ENCODE results near the gene SDF4.

The SDF4 gene

DNA sequence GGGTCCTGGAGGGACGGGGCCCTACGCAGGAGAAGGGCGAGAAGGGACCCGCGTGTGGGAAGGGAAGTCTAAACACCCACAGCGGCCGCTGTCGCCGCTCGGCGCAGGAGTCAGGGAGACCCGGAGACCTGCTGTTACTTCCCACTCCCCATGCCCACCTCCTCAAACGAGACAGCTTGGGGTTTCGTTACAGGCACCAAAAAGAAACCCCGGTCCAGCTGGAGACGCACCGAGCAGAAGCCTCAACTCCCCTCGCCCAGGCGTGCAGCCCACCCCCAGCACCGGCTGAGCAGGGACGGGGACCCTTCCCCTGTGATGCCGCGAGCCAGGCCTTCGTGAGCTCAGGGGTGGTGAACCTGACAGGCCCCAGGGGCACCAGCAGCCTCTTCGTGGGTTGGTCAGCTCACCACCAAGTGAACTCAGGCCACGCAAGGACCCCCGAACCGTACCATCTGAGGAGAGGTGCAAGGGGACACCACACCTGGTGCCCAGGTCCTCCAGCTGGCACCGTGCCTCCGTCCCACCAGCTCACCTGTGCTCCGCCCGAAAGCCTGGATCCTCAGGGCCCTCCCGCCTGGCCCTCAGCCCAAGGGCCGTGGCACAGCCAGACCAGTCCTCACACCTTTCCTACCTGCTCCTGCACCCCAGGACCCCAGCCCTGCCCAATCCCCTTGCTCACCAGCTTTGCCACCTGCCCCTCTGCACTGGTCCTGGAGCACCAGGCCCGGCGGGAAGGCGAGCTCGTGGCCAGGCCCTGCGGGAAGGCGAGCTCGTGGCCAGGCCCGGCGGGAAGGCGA lies 5.0 kb downstream of the SDF4 start:
- no peak for DNase-seq

DNA sequence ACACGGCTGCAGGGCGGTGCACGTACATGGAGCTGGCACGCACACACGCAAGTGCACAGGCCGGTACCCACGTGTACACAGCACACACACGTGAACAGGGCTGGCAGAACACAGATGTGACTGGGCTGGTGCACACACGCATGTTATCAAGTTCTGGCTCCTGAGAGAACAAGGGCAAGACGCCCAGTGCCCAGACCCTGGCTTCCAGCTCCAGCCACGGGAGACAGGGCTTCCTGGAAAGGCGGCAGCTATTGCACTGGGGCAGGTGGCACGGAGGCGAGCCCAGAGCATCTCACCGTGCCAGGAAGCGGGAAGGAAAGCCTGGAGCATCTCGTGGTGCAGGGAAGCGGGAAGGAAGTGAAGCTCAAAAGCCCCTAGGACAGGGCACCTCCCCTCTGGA lies 5.9 kb downstream of the SDF4 start:
- no peak for DNase-seq

DNA sequence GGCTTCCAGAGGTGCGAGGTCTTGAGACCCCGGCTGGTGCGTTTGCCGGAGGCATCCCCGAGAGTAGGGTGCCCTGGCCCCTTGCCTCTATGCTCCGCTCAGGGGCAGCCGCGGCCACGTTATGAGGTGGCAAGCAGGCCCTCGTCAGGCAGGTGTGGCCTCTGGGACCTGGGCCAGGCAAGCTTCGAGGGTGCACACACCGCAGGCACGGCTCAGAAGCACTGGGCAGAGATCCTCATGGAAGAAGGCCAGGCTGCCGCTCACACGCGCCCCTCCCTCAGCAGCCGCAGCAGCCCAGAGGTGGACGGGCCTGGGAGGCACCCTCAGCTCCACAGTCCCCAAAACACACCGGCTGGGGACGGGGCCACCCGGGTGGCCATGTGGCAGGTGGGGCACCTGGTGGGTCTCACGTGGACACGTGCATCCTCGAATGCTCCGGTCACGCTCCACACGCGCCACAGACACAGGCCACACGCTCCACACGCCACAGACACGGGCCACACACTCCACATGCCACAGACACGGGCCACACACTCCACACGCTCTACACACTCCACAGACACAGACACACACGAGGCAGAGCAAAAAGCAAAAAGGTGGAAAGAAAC lies 6.5 kb downstream of the SDF4 start:
- DNase-seq = no peak

DNA sequence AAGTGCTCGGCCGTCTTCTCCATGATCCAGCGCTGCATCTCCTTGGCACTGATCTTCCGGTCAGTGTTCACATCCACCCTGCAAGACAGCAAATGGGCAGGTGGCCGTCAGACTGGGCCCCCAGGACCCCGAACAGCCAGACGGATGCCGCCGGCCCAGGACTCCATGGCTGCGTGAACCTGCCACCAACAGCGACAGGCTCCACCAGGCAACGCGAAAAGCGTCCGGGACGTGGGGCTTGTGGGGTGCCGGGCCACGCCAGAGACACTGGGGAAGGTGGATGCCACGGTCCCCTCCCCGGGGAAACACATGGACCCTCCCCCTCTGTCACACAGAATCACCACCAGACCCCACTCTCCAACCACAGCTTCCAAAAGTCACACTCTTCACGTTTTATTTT lies 7.9 kb downstream of the SDF4 start:
- no peak for DNase-seq

DNA sequence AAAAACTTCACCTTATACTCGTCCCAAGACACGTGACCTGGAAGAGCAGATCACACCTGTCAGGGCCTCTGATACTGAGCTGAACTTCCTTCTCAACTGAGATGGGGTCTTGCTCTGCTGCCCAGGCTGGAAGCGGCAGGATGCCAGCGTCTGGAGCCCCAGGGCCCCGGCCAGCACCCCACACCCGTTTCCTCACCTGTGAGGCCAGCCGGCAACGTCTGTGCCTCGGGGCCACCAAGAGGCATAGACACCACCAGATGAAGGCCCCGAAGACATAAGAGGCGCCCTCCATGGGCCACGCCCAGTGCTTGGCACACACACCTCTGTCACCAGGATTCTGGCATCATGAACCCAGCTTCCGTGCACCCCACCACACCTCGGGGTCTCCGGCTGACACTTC lies 8.5 kb downstream of the SDF4 start:
- DNase-seq = no peak

DNA sequence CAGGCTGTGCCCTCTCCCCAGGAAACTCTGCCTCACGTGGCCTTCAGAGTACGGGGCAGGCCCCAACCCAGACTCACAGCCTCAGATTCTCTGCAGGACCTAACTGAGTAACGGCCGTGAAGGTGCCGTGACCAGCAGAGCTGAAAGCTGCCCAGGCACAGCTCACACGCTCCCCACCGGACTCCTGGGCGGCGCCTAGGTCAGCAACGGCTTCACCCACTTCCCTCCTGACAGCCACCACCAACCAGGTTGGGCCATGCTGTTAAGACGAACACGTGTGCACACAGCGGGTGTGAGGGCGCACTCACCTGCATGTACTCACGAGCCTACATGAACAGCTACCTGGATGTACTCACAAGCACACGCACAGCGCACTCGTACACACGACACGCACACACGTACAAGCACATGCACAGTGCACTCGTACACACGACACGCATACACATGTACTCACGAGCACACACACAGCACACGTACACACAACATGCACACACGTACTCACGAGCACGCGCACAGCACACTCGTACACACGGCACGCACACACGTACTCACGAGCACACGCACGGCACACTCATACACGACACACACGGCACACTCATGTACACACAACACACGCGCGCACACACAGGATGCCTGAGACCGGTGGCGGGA lies 9.1 kb downstream of the SDF4 start:
- no peak for DNase-seq

DNA sequence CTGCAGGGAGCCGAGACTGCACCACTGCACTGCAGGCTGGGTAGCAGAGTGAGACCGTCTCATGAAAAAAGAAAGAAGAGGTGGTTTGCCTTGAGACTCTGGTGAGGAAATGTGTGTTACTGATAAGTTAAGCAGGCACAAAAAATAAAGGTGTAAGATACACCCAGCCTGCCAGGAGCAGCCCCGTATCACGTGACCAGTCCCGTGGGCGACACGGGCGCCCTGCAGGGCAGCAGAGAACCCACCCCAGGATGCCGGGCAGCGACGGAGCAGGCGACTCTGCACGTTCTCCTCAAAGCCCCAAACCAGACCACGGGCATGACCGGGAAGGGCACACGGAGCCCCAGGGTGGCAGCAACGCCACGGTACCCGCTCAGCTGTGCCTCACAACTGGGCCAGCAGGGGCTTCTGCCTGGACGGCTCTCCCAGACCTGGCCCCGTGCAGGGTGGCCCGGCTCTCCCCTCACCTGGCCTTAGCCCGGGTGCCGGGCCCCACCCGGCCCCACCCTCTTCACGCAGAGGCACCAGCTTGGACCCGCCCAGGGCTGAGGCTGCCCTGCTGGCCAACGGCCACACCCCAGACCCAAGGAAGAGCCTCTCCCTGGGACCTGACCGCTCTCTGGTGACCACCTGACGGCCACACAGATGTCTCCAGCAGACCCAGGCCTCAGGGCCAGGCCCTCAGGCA lies 9.8 kb downstream of the SDF4 start:
- DNase-seq = no peak

DNA sequence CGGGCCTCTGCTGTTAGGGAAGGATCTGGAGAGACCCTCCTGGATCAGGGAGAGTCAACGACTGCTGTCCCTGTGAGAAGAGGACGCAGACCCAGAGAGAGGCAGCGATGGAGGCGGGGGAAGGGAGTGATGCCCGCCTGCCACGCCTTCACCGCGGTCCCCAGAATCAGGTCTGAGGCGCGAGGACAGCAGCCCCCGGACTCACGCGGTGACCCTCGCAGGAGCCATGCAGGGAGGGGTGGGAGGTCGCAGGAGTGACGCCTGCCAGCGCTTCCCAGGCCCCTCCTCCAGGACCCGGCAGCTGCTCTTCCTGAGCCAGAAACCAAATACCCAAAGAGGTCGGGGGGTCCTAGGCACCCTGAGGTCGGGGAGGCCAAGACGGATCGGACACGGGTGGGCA lies 11.6 kb downstream of the SDF4 start:
- no peak for DNase-seq

DNA sequence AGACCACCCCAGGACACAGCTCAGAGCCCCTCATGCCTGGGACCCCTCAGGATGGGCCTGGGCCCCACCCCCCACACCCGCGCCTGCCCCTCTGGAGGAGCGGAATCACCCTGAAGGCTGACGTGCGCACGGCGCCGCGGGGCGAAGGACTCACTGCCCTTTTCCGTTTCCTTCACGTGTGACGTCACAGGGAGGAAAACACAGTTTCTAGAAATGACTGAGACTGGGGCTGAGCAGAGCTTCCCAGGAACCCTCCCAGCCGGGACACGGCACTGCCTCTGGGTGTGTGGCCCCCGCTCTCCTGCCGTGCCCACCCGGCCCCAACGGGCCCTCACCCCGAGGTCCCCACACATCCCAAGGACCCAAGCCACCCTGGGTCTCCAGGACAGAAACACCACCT lies 12.5 kb downstream of the SDF4 start:
- no peak for DNase-seq

DNA sequence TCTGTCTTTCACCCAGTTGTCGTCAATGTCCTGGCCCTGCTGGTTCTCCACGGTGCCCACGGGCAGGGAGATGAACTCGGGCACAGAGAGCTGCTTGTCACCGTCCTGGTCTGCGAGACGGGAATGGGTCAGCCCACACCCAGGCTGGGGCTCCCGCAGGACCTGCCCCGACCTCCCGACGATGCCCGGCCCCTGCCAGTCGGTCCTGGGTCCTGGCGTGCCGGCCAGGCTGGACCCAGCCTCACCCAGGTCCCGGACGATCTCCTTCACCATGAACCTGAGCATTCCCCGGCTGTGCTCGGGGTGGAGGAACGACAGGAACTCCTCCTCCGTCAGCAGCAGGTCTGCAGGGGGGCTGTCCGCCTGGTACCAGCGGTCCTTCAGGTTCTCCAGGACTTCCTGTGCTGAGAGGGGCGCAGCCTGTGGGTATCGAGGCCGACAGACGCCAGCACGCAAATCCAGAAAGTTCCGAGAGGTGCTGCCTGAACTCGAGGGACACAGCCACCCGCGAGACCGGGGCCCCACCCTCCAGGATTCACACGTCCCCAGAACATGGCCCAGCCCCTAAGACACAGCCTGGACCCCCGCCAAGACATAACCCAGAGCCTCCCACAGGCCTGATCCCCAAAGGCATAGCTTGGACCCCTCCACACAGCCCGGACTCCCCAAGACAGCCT lies 13.1 kb downstream of the SDF4 start:
- DNase-seq = no peak

DNA sequence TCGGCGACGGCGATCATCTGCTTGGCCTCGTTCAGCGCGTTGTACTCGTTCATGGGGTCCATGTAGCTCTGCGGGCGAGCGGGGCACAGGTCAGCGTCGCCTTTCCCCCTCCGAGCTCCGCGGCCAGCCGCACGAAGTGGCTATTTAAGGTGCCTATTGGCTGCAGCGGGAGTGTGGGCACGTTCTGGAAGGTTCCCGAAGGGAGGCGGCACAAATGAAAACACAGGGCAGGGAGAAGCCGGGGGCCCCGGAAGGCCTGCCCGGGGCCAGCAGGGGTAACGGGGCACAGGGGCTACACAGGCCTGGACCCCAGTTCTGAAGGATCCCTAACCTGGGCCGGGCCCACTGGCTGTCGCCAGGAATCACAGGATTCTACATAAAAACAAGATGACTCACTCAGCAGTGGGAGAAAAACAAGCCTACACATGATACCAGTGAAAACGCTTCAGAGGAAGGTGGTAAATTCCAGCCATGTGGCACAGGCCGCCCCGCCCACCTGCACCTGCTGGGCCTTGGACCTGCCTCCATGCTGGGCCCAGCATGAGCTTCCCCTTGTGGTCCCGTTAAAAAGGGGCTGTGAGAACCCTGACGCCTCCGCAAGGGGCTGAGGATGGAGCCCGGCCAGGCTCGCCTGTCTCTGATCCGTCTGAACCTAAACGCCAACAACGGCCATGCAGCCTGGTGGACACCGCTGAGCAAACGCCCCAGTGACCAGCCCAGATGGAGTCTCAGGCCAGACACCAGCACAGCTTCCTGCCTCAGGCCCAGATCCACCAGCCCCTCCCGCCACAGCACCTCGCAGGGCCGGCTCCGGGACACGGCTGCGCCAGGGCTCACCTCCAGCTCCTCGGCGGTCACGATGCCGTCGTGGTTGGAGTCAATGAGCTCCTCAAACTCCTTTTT lies 13.9 kb downstream of the SDF4 start:
- no peak for DNase-seq

DNA sequence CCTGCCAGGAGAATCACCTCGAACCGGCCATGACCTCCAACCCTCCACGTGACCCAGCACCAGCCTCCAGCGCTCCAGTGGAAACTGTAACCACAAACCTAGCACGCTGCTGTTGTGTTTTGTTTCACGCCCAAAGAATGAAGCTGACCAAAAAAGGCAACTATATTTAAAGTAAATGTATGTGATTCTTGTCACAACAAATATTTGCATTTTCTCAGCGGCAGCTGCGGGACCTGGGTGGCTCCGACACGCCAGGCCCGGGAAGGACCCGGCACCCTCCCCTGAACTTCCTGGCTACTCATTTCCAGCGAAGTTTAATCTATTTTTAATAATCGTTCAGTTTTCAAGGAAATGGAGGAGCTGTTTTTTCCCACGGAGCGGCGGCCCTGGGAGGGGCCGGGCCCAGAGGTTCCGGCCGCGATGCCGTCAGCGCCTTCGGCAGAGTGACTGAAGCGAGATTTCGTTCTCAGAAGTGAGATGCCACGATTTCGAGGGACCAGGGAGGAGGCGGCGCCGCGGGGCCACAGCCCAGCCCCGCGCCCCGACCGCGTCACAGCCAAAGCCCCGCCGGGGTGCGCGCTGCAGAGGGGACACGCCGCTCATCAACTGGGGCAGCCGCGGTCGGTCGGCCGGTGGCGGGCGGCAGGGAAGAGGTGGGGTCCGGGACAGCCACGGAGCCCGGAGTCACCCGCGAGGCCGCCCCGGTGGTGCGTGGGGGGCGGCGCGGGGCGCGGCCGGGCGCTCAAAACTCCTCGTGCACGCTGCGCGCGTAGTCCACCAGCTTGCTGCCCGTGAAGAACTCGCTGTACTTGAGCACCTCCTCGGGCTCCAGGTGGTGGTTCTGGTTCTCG lies 14.8 kb downstream of the SDF4 start:
- no peak for DNase-seq

DNA sequence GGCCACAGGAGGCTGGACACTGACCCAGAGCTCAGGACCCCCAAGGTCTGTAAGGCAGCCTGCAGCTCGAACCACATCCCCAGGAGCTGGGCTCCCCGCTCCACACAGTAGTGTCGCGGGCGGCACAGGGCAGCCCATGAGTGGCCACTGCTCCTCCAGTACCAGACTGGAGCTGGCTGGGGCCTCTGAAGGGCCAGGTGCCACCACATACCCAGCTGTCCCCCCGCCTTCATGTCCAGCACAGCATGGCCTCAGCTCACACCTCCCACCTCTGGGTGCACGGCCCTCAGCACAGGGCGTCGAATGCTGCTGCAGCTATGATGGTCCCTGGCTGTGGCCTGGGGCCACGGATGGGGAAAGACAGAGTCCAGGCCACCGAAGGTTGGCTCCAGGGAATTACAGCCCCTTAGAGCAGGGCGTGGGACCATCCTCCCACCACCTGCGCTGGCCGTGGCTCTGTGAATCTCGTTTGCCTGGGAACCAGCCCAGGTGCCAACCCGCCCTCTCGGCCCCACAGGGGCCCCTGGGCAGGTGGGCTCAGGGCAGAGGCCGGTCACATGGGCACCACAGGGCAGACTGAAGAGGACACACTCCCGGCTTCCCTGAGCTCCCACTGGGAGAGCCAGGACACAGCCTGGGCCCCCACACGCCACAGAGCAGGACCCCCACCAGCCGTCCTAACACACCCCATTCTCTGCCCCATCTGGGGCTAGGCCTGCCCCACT lies 15.8 kb downstream of the SDF4 start:
- DNase-seq = no peak

DNA sequence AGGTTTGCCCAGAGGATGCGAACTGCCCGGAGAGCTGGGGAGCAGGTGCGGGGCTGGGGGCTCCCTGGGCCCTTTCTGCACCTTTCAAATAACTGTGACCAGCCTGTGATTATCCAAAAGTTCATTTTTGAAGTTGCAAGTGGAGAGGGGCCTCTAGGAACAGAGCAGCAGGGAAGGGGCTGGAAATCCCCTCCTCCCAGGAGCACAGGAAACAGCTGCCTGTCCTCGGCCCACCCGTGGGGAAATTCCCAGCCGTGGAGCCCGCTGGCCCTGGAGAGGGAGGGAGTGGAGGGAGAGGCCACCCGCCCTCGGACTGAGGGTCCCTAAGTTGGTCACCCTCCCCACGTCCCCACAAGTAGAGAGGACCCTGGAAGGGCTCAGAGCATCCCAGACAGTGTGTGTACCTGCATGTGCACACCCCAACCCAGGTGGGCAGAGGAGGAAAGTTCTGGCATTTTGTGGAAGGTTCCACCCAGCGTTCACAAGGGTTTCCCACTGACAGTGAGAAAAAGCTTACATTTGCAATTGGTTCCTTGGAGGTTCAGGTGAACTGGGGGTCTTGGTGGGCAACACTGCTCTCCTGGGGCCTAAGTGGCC lies 16.6 kb downstream of the SDF4 start:
- DNase-seq = no peak

DNA sequence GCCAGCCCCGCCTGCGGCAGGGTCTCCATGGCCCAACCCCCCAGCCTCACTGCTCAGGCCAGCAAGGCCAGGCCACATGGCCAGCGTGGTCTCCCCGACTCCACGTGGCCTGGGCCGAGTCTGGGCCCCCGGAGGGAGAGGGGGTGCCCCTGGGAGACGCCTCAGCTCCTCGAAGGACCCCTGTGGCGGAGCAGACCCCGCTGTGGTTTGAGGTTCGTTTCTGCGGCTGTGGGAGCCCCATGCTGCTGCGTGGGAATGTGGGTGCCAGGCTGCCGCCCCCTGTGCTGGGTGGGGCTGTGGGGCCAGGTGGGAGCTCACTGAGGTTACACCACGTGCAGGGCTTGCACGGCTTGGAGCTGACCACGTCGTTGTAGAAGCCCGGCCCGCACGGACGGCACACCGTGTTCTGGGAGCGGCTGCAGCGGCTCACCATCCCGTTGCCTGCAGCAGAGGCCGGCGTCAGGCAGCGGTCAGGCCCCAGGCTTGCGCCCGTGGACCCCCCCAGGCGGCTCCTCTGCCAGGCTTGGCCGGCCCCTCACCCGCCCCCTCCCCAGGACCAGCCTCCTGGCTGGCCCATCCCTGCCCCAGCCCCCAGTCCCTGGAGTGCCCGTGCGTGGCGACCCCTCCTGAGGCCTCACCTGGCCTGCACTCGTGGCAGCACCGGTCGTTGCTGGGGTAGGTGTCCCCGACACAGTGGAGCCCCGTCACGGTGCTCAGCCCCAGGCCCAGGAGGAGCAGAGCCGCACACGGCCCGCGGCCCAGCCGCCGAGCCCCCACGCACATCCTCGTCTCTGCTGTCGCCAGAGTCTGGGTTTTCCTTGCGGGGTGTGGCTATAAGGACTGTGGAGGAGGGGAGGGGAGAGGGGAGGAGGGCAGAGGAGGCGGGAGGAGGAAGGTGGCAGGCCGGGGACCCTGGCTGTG lies 18.2 kb downstream of the SDF4 start, which contains the start of gene TNFRSF4:
TNFRSF4 (minus strand) TSS at position 809 of the 921 bp plus-strand sequence; CDS start at position 783, 26 bp downstream.
- DNase-seq = no peak

DNA sequence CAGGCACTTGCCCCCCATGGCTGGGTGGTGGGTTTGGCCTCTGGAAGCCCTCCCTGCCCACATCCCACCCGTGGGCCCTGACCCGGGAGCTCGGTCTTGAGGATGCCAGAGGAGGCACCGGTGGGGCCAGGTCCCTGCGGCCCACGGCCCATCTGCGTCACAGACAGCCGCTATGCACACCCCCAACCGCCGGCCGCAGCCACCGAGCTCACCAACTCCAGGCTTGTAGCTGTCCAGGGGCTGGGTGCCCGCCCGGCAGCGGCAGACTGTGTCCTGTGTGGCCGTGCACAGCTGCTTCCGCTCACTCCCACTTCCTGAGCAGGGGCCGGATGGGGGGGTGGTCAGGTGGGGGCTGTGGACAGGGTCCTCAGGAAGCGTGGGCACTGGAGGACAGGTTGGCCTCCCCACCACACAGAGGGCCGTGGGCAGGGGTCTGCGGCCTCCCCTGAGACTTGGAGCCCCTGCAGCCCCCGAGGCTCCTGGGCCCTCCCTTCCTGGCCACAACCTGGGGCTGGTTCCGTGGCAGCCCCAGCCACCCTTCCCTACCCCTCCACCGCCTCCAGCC lies 18.9 kb downstream of the SDF4 start:
- no peak for DNase-seq

DNA sequence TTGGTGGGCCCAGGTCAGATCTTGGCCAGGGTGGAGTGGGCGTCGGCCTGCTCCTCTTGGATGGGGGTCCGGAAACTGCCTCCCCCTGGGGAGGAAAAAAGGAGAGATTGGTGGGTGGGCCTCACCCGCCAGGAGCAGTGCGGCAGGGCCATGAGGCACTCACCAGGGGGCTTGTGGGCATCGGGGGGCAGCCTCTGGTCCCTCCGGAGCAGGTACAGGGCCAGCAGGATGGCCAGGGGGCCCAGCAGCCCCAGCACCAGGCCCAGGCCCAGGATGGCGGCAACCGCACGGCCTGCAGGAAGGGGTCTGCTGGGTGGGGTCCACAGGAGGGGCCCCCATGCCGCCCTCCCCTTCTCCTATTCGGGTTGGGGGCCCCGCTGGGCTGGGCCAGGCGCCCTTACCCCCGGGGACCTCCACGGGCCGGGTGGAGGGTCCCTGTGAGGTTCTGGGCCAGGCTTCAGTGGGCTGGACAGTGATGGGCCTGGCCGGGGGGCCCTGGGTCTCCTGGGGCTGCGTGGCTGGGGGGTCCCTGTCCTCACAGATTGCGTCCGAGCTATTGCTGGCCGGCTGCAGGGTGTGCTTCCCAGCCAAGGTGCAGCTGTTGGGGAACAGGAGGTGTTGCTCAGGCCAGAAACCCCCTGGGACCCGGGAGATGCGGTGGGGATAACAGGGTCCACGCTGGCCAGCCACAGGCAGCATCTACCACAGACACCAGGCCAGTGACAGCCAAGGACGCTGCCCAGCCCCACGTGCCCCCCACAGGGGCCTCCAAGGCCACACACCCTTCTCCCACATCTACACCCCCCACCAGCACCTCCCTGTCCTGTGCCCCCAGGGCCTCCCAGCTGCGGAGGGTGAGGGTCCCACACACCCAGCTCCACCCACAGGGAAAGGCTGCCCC lies 20.0 kb downstream of the SDF4 start:
- no peak for DNase-seq
